Gastrocnemius medialis (tissue), 4 donors: Measurements from ENCODE around the gene RPUSD1.

Experiments
- CTCF ChIP-seq, 5 experiments: fragments of 450-650 bp in 3 of 5; fragments of 200-600 bp in 2 of 5; sonication (generic) in 2 of 5; IDR thresholded peaks in 4 of 5; conservative IDR thresholded peaks in 1 of 5; 1 replicate in 4 of 5; 2 replicates in 1 of 5; pipeline ENCODE4 v1.5.1; 2016 to 2019; ENCODE audit warnings: antibody characterized with exemption in 5 of 5, mild to moderate bottlenecking in 3 of 5, moderate library complexity in 3 of 5
- POLR2A ChIP-seq, 2 donors: fragments of 450-650 bp; IDR thresholded peaks; one replicate each; pipeline ENCODE4 v1.6.1; 2017; ENCODE audit warnings: antibody characterized with exemption in 2 of 2, mild to moderate bottlenecking in 2 of 2, moderate library complexity in 2 of 2

- TF ChIP-seq CTCF (IDR thresholded peaks at IDR 0.05 in 4 of 5, conservative IDR thresholded peaks at IDR 0.05 in 1 of 5) (no peak), POLR2A (IDR thresholded peaks at IDR 0.05) (no peak)
Measured at GRCh38 chr16:799111-799947, 11.1 kb upstream of the RPUSD1 start.
